ENCODE results near the gene PDE4B. TPM values are rescaled to one million over a fixed set of nuclear protein-coding genes. Genes with fewer than 3 reads are reported as not detected.

PDE4B gene
- total and polyA plus RNA-seq, 9 of the 15 experiments (the other 6 are each of a cell fraction or from before 2014, with no cell fraction given) = 0.09 TPM; not detected in 8

- peak in 1 of 2 experiments; percentile 16; a peak in 1 of 4 replicates for TF ChIP-seq ZNF639 (CRISPR knock-in tag; conservative IDR thresholded peaks at IDR 0.05 in 1 of 2, IDR thresholded peaks at IDR 0.05 in 1 of 2)
- TF ChIP-seq REST (IDR thresholded peaks at IDR 0.05; ENCODE audit: borderline replicate concordance) = no peak
- TF ChIP-seq REST (CRISPR knock-in tag; IDR thresholded peaks at IDR 0.05; ENCODE audit: low read depth) = no peak
- TF ChIP-seq MECOM (CRISPR knock-in tag; IDR thresholded peaks at IDR 0.05) = no peak
- no peak for TF ChIP-seq PTTG1 (tag; IDR thresholded peaks at IDR 0.05; ENCODE audit: low read depth)
- TF ChIP-seq BDP1 (IDR thresholded peaks at IDR 0.05; ENCODE audit: insufficient read depth, insufficient read length) = no peak
- no peak for TF ChIP-seq JUNB (CRISPR knock-in tag; conservative IDR thresholded peaks at IDR 0.05)
Measured at GRCh38 chr1:66300972-66301451, 508.3 kb downstream of the PDE4B start (continued).
